GM18511 (cell line): ENCODE results near the gene RPRD1B.
"Not testable (repeated sequence)": the region's sequence is repeated elsewhere in the genome, so short reads cannot be mapped to it uniquely, and the experiment has no call there.

ENCODE experiments used
- ATAC-seq: cut with Tn5 transposase; IDR thresholded peaks from one replicate; pipeline ENCODE4 v1.9.1; 2021; ENCODE audit warnings: mild to moderate bottlenecking, moderate library complexity; ENCODE audit not compliant: unreplicated experiment

RPRD1B gene

GRCh38 chr20:38000293-38000692 lies 33.3 kb upstream of the RPRD1B start:
- ATAC-seq = no peak

GRCh38 chr20:38001173-38001875 lies 32.2 kb upstream of the RPRD1B start:
- no peak for ATAC-seq

DNA sequence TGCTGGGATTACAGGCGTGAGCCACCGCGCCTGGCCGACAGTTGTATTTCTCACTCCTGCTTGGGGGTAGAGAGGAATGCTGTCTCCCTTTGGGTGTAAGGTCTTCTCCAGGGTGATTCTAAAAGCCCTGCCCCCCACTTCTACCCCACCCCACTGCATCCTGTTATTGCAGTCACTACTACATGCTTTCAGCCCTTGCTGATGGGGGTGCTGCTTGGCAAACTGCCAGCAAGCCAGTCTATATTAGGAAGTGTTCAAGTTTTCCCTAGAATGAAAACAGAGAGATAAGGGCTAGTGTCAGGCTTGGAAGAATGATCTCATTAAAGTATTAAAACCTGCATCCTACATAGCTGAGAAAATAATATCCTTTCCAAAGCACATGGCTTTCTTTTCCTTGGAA lies 31.6 kb upstream of the RPRD1B start:
- ATAC-seq = no peak

- ATAC-seq = no peak
Observed at GRCh38 chr20:38002422-38002821, 31.1 kb upstream of the RPRD1B start.

- no peak for ATAC-seq
Observed at GRCh38 chr20:38004416-38004815, 29.1 kb upstream of the RPRD1B start.

DNA sequence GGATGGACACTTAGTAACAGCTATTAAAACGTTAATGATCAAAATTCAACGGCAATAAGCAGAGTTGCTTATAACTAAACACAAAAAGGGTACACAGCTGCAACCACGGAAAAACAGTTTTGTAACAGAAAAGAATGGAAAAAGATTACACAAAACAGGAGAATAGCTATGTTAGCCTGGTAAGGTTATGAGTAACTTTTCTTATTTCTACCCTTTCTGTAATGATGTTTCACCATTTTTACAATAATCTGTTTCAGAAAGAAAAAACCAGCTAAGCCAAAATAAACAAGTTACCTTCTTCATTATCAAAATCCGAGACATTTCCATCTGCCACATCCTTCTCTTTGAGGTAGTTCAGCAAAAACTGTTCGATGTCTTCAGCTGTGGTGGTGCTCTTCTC lies 27.6 kb upstream of the RPRD1B start:
- no peak for ATAC-seq

- no peak for ATAC-seq
Observed at GRCh38 chr20:38007526-38007925, 26.0 kb upstream of the RPRD1B start.

- no peak for ATAC-seq
Observed at GRCh38 chr20:38008233-38008944, 25.2 kb upstream of the RPRD1B start.

GRCh38 chr20:38009416-38009815 lies 24.1 kb upstream of the RPRD1B start:
- not testable (repeated sequence) for ATAC-seq

DNA sequence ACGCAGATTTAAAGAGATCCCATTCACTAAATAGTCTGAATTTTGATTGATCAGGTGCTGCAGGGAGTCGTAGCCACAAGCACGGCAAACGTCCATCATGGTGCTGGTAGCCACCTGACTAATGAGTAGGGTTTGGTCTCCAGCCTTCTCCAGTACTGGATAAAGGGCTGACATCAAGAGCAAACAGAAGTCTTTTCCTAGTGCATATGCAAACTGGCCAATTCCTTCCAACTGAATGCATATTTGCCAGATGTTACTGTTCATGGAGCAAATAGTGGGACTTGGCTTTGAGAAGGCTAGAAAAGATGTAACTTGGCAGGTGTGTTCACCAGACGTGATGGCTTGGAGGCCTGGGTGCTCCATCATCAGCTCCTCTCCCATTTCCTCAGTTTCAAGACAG lies 21.9 kb upstream of the RPRD1B start:
- no peak for ATAC-seq

GRCh38 chr20:38012332-38012731 lies 21.2 kb upstream of the RPRD1B start:
- ATAC-seq = no peak

- ATAC-seq = no peak
Observed at GRCh38 chr20:38013887-38014286, 19.7 kb upstream of the RPRD1B start.

DNA sequence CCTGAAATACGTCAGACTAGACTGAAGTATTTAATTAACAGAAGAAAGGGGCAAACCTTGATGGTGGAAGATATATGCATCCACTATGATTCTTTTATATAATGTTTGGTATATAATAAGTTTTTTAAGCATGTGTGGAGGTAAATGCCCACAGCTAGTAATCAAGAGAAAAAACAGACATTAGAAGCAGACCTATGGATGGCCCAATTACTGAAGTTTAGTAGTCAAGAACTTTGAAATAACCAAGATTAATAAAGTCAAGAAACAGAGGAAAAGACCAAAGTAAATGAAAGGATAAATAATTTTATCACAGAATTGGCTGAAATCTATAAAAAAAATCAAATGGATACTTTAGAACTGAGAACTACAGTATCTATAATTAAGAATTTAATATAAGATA lies 15.6 kb upstream of the RPRD1B start:
- no peak for ATAC-seq

GRCh38 chr20:38018385-38018784 lies 15.2 kb upstream of the RPRD1B start:
- ATAC-seq = no peak

- no peak for ATAC-seq
Observed at GRCh38 chr20:38021087-38021772, 12.3 kb upstream of the RPRD1B start.

GRCh38 chr20:38023181-38024001 lies 10.2 kb upstream of the RPRD1B start:
- ATAC-seq = no peak

DNA sequence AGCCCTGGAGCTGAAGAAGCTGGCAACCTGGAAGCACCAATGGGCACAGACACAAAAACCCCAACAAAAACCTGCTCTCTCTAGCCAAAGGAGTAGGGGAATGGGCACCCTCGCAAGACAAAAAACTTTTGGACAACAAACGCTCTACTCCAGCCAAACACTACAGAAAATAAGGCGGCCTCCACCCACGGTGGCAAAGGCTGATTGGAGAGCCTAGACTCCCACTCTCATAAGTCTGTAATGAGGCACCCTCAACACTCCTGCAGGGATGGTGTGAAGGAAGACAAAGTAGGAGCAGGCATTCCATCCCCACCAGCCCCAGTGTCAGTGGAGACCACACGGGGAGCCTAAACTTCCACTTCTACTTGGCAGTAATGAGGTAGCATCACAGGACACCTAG lies 9.1 kb upstream of the RPRD1B start:
- ATAC-seq = no peak

DNA sequence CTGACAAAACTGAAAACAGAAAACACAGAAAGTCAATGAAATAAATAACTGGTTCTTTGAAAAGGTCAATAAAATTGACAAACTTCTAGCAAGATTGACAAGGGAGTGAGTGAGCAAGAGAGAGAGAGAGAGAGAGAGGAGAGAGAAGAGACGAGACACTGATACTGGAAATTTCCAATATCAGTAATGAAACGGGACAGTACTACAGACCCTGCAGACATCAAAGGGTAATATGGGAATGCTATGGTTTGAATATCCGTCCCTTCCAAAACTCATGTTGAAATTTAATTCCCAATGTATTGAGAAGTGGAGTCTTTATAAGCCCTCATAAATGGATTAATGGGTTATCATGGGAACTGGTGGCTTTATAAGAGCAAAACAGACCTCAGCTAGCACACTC lies 4.1 kb upstream of the RPRD1B start:
- no peak for ATAC-seq

DNA sequence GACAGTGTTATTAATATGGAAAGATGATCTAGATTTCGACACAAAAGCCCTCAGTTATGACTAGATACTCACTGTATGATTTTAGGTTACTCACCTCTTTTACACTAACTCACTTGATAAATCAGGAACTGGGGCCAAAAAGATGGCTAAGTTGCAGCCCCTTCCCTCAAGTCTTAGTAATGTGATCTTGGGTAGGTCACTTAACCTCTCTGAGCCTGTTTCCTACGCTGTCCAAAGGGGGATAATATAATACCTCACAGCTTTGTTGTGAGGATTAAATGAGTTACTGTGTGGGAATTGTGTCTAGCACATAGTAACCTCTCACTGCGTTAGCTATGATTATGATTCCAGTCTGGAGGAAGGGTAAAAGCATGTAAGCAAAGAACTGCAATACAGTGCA lies 1.6 kb upstream of the RPRD1B start:
- no peak for ATAC-seq

DNA sequence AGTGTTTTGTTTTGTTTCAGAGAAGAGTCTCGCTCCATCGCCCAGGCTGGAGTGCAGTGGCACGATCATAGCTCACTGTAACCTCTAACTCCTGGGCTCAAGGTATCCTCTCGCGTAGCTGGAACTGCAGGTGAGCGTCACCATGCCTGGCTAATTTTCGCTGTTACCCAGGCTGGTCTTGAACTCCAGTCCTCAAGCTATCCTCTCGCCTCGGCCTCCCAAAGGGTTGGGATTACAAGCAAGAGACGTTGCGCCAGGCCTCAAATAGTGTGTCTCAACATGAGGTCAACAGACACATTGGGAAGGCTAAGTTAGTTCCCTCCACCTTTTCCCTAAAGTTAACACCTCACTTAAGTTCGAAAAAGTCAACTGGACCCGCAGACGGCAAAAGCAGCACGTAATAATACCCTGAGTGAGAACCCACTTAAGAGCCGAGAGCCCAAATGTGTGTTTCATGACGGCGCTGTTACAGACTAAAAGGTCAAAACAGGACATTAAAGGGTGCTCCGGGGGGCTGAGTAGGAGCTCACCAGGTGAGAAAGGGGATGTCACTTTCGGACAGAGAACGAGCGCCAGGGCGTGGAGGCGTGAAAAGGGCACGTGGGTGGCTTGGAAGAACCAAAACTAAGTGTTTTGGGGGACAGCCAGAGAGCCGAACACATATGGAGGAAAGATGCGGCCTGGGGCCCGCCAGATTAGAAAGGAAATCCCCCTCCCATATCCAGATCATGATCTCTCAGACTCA lies 789 bp upstream of the RPRD1B start:
- peak; percentile 61 for ATAC-seq
